GM23338 (cell line): ENCODE data around the gene FBLN2. TPM values are rescaled to one million over a fixed set of nuclear protein-coding genes. Genes with fewer than 3 reads are reported as not detected.

ENCODE experiments used
- ATAC-seq: fragments of 200-7000 bp; cut with Tn5 transposase; 3 replicates; pipeline ENCODE4 v1.9.1; 2020
- DNase-seq: peaks from one replicate; pipeline ENCODE4 v3.0.0-alpha.2; 2015; ENCODE audit warnings: low spot score
- H2AFZ ChIP-seq: fragments of 200-600 bp; sonication (generic); 2 replicates; pipeline ENCODE4 v1.8.0; 2016; ENCODE audit warnings: antibody characterized with exemption, mild to moderate bottlenecking, moderate library complexity
- H3F3A ChIP-seq: fragments of 200-600 bp; sonication (generic); replicated peaks from 2 replicates; pipeline ENCODE4 v1.8.0; 2017; ENCODE audit warnings: antibody characterized with exemption, mixed run types, low read depth
- H3K27ac ChIP-seq: fragments of 200-600 bp; sonication (generic); 2 replicates; pipeline ENCODE4 v1.6.1; 2016; ENCODE audit warnings: low read depth
- H3K27me3 ChIP-seq: fragments of 200-600 bp; sonication (generic); 2 replicates; pipeline ENCODE4 v1.8.0; 2016; ENCODE audit warnings: mild to moderate bottlenecking, mixed run types, moderate library complexity; ENCODE audit not compliant: insufficient read depth
- H3K36me3 ChIP-seq: fragments of 200-600 bp; sonication (generic); 2 replicates; pipeline ENCODE4 v1.8.0; 2016; ENCODE audit warnings: mild to moderate bottlenecking; ENCODE audit not compliant: insufficient read depth
- H3K4me1 ChIP-seq: fragments of 200-600 bp; sonication (generic); 2 replicates; pipeline ENCODE4 v1.8.0; 2016; ENCODE audit warnings: mild to moderate bottlenecking, moderate library complexity; ENCODE audit not compliant: insufficient read depth
- H3K4me2 ChIP-seq: fragments of 200-600 bp; sonication (generic); 2 replicates; pipeline ENCODE4 v1.7.1; 2017; ENCODE audit warnings: mixed run types
- H3K4me3 ChIP-seq: fragments of 200-600 bp; sonication (generic); 2 replicates; pipeline ENCODE4 v1.6.1; 2016; ENCODE audit warnings: mixed run types
- H3K79me2 ChIP-seq: fragments of 200-600 bp; sonication (generic); replicated peaks from 2 replicates; pipeline ENCODE4 v1.8.0; 2017; ENCODE audit warnings: mild to moderate bottlenecking; ENCODE audit not compliant: insufficient read depth
- H3K9me2 ChIP-seq: fragments of 200-600 bp; sonication (generic); 2 replicates; pipeline ENCODE4 v1.8.0; 2017; ENCODE audit not compliant: insufficient read depth
- H4K20me1 ChIP-seq: fragments of 200-600 bp; sonication (generic); replicated peaks from 2 replicates; pipeline ENCODE4 v1.8.0; 2017; ENCODE audit warnings: mild to moderate bottlenecking; ENCODE audit not compliant: insufficient read depth
- H3K27ac Mint-ChIP-seq: 2 replicates; pipeline ENCODE4 v1.8.0; 2020; ENCODE audit warnings: inconsistent platforms, mild to moderate bottlenecking, moderate library complexity, mixed read lengths
- H3K27me3 Mint-ChIP-seq: 3 replicates; pipeline ENCODE4 v1.8.0; 2022; ENCODE audit warnings: low read depth, mild to moderate bottlenecking, moderate library complexity, mixed read lengths, inconsistent platforms; ENCODE audit not compliant: insufficient read depth, poor library complexity
- H3K36me3 Mint-ChIP-seq: 3 replicates; pipeline ENCODE4 v1.8.0; 2021; ENCODE audit warnings: low read depth, mild to moderate bottlenecking, inconsistent platforms, moderate library complexity, mixed read lengths
- H3K4me1 Mint-ChIP-seq: 3 replicates; pipeline ENCODE4 v1.8.0; 2020; ENCODE audit warnings: mild to moderate bottlenecking, inconsistent platforms, mixed read lengths
- H3K4me3 Mint-ChIP-seq: 3 replicates; pipeline ENCODE4 v1.8.0; 2021; ENCODE audit warnings: moderate library complexity, mild to moderate bottlenecking, inconsistent platforms, mixed read lengths
- H3K9me3 Mint-ChIP-seq: 3 replicates; pipeline ENCODE4 v1.8.0; 2020; ENCODE audit warnings: moderate library complexity, mild to moderate bottlenecking, inconsistent platforms, mixed read lengths
- CTCF ChIP-seq, 2 experiments: fragments of 200-600 bp in 1 of 2; sonication (generic) in 1 of 2; conservative IDR thresholded peaks; 2 replicates each; pipeline versions ENCODE4 v1.5.1 to v1.6.1; 2016 to 2017; ENCODE audit warnings: antibody characterized with exemption in 2 of 2, low read depth in 2 of 2, mild to moderate bottlenecking in 2 of 2, moderate library complexity in 1 of 2
- EZH2phosphoT487 ChIP-seq: fragments of 200-600 bp; sonication (generic); IDR thresholded peaks from one replicate; pipeline ENCODE4 v1.8.1; 2018; ENCODE audit warnings: antibody characterized with exemption; ENCODE audit not compliant: unreplicated experiment
- NANOG ChIP-seq: IDR thresholded peaks from 2 replicates; pipeline ENCODE4 v1.6.1; 2016; ENCODE audit warnings: antibody characterized with exemption, borderline replicate concordance
- ZNF331 ChIP-seq: fragments of 250-450 bp; sonication (Bioruptor Pico); IDR thresholded peaks from 2 replicates; pipeline ENCODE4 v1.5.0; 2020; ENCODE audit warnings: low read depth, mild to moderate bottlenecking, moderate library complexity
- ZNF462 ChIP-seq: fragments of 250-450 bp; sonication (Bioruptor Pico); IDR thresholded peaks from 2 replicates; pipeline ENCODE4 v1.5.0; 2020; ENCODE audit warnings: mild to moderate bottlenecking, moderate library complexity
- polyA plus RNA-seq: library from polyadenylated mRNA; unstranded; fragments of >200 nt; fragmentation: Nextera tagmentation; extraction: Ambion mirVana; gene quantifications from 2 replicates; pipeline ENCODE4 v1.2.1, GENCODE V29; 2016
- total RNA-seq: library from RNA; depleted of rRNA; stranded (reverse); fragments of >200 nt; shearing (Covaris generic); gene quantifications from 2 replicates; pipeline ENCODE4 v1.2.3, GENCODE V29; 2014

FBLN2 gene
- total and polyA plus RNA-seq, 2 experiments from 2014 or later, result 18.8 to 26.8 TPM

GRCh38 chr3:13656584-13657301 lies 107.8 kb downstream of the FBLN2 start (continued):
- TF ChIP-seq ZNF462 (CRISPR knock-in tag), result no peak
- TF ChIP-seq EZH2phosphoT487, result no peak
- TF ChIP-seq CTCF (conservative IDR thresholded peaks at IDR 0.05; ENCODE audit: low read depth in 2 of 2), result no peak
- no peak for TF ChIP-seq NANOG

GRCh38 chr3:13657660-13658435 lies 108.9 kb downstream of the FBLN2 start:
- Mint-ChIP-seq H3K27me3 (peaks cover 27% of the 10 kb centered on the region), H3K9me3 (no peaks in the 10 kb centered on the region; the same call in 2 of the 3 replicates), H3K27ac (no peak overlapping the region), H3K4me3 (peak overlapping the region; percentile 49), H3K36me3 (no peaks in the 10 kb centered on the region; the same call in 2 of the 3 replicates), H3K4me1 (peaks cover 13% of the 10 kb centered on the region)
- TF ChIP-seq ZNF331 (no peak), CTCF (conservative IDR thresholded peaks at IDR 0.05; ENCODE audit: low read depth in 2 of 2) (peak; percentile 84 to 99)
- Histone ChIP-seq H3K27ac (no peak overlapping the region), H3F3A (no peaks in the 10 kb centered on the region), H3K4me3 (0 out of 2 replicates have a peak overlapping the region, but pooled peaks have one; percentile 36), H2AFZ (peak overlapping the region; percentile 94; the same call in 1 of the 2 replicates), H3K9me2 (no peaks in the 10 kb centered on the region), H3K36me3 (no peaks in the 10 kb centered on the region), H3K79me2 (no peaks in the 10 kb centered on the region), H3K4me1 (no peaks in the 10 kb centered on the region), H3K27me3 (peaks cover 33% of the 10 kb centered on the region), H4K20me1 (no peaks in the 10 kb centered on the region), H3K4me2 (peak overlapping the region; percentile 72; the same call in 1 of the 2 replicates)
- ATAC-seq (peak; percentile 74), DNase-seq (peak; percentile 75)
